Measurements from ENCODE around the gene USP6.
"Not testable (repeated sequence)": the region's sequence is repeated elsewhere in the genome, so short reads cannot be mapped to it uniquely, and the experiment has no call there.

DNA sequence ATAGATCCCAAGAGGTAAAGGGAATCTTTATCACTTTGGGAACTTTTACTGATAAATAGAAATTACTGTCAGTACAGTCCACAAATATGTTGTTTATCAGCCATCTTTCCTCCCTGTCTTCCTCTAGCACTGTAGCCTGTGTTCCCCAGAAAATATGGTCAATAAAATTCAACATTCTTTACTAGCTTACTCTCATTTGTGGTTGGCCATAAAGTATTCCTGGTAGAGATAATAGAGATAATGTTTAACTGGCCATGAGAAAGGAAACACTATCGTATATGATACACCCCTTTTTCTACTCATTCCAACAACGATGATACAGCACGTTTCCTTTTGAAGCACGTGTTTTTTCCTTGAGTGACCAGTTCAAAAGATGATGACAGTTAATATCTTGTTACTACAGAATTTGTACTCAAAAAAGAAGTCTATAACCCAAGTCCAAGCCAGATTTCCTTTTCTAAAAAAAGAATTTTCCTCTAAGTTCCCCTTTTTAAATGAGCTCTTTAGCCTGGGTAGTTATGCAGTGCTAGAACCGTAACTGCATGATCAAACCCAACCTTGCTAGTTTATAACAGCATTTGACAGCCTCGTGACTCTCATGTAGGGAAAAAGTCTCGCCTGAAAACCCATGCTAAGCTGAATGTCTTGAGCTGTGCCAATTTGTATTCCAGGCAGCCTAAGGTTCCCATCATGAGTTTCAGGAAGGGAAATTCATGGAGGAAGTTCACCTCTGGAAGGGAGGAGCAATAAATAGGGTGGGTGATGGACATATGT lies 50.1 kb downstream of the USP6 start:
- TF ChIP-seq, protein P1, sequence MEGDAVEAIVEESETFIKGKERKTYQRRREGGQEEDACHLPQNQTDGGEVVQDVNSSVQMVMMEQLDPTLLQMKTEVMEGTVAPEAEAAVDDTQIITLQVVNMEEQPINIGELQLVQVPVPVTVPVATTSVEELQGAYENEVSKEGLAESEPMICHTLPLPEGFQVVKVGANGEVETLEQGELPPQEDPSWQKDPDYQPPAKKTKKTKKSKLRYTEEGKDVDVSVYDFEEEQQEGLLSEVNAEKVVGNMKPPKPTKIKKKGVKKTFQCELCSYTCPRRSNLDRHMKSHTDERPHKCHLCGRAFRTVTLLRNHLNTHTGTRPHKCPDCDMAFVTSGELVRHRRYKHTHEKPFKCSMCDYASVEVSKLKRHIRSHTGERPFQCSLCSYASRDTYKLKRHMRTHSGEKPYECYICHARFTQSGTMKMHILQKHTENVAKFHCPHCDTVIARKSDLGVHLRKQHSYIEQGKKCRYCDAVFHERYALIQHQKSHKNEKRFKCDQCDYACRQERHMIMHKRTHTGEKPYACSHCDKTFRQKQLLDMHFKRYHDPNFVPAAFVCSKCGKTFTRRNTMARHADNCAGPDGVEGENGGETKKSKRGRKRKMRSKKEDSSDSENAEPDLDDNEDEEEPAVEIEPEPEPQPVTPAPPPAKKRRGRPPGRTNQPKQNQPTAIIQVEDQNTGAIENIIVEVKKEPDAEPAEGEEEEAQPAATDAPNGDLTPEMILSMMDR (IDR thresholded peaks at IDR 0.05; ENCODE audit: low read length), result not testable (repeated sequence)
- TF ChIP-seq EZH2 (IDR thresholded peaks at IDR 0.05; ENCODE audit: borderline replicate concordance, low read length), result not testable (repeated sequence)

All from OCI-LY1 (cell line).